ENCODE measurements around the gene KRTAP5-2. TPM values are rescaled to one million over a fixed set of nuclear protein-coding genes. Genes with fewer than 3 reads are reported as not detected.

Gene KRTAP5-2
- total and polyA plus RNA-seq, 2 experiments from 2014 or later: not detected

DNA sequence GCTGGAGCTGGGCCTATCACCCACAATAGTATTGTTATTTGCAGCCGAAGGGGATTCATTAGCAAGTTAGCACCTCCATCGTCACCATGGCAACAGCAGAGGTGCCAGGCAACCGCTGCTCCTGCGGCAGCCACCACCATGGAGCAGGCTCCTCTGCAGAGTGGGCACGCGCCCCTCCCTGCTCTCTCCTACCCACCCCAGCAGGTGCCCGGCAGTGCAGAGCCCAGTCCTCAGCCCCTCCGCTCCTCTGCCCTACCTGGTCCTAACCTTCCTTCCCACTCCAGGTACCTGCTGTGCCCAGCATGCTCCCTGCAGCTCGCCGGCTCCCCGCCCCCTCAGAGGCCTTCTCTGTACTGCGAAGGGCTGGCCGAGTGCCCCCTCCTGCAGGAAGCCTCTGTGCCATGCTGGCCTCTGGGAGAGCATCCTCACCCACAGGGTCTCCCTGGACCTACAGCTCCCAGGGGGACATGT, 29.6 kb downstream of the KRTAP5-2 start:
- Histone ChIP-seq H3K36me3 (ENCODE audit: low read depth) (no peaks in the 10 kb centered on the region), H3F3A (ENCODE audit: insufficient read depth) (no peaks in the 10 kb centered on the region), H2AFZ (no peak overlapping the region), H3K27me3 (replicated peaks; ENCODE audit: insufficient read depth) (peaks cover 17% of the 10 kb centered on the region), H3K27ac (no peak overlapping the region), H3K4me1 (ENCODE audit: insufficient read depth) (no peaks in the 10 kb centered on the region), H3K4me2 (ENCODE audit: unreplicated experiment) (no peak overlapping the region), H4K20me1 (ENCODE audit: insufficient read depth) (no peaks in the 10 kb centered on the region), H3K9me2 (ENCODE audit: insufficient read depth) (no peaks in the 10 kb centered on the region), H3K79me2 (ENCODE audit: insufficient read depth) (no peaks in the 10 kb centered on the region), H3K9ac (no peak overlapping the region), H3K9me3 (ENCODE audit: low read depth) (no peaks in the 10 kb centered on the region), H3K4me3 (no peak overlapping the region)
- in situ Hi-C loops (cut with MboI): no loop called here
- no peak for DNase-seq
- WGBS, 2 experiments (ENCODE audit: low coverage in 1 of 2, low lambda C conversion rate in 2 of 2, missing lambda C conversion rate in 2 of 2): 63 to 73% methylated on average over 11 to 13 of the region's 13 CpGs
- no peak for TF ChIP-seq EZH2 (IDR thresholded peaks at IDR 0.05; ENCODE audit: insufficient read depth, poor library complexity, severe bottlenecking)
- no peak for TF ChIP-seq EZH2phosphoT487 (IDR thresholded peaks at IDR 0.05; ENCODE audit: insufficient read depth, low read depth)

DNA sequence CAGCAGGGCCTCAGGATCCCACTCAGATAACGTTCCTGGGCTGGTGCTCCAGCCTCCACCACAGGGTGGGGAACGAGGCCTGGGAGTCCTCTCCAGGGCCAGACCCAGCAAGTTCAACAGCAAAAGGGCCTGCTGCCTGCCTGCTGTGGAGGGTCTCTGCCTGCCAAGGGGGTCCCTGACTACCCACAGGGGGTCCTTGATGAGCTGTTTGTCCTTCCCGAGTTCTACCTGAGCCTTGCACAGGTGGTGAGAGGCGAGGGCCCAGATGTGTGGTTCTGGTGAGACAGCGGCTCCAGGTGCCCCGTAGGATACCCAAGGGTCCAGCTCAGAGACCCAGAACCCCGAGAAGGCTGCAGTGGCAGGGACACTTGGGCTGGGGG, 30.4 kb downstream of the KRTAP5-2 start:
- Histone ChIP-seq H3K4me3 (no peak overlapping the region), H2AFZ (no peak overlapping the region), H3K36me3 (ENCODE audit: low read depth) (no peaks in the 10 kb centered on the region), H4K20me1 (ENCODE audit: insufficient read depth) (no peaks in the 10 kb centered on the region), H3K9me3 (ENCODE audit: low read depth) (no peaks in the 10 kb centered on the region), H3K4me1 (ENCODE audit: insufficient read depth) (no peaks in the 10 kb centered on the region), H3K4me2 (ENCODE audit: unreplicated experiment) (no peak overlapping the region), H3K27me3 (replicated peaks; ENCODE audit: insufficient read depth) (peaks cover 10% of the 10 kb centered on the region; the same call in 1 of the 2 replicates), H3K9ac (no peak overlapping the region), H3K27ac (no peak overlapping the region), H3F3A (ENCODE audit: insufficient read depth) (no peaks in the 10 kb centered on the region), H3K9me2 (ENCODE audit: insufficient read depth) (no peaks in the 10 kb centered on the region), H3K79me2 (ENCODE audit: insufficient read depth) (no peaks in the 10 kb centered on the region)
- DNase-seq: no peak
- TF ChIP-seq EZH2phosphoT487 (IDR thresholded peaks at IDR 0.05; ENCODE audit: insufficient read depth, low read depth) (no peak), EZH2 (IDR thresholded peaks at IDR 0.05; ENCODE audit: insufficient read depth, poor library complexity, severe bottlenecking) (no peak)
- in situ Hi-C loops (cut with MboI): no loop called here
- 47 to 57% methylated on average over 7 of the region's 7 CpGs for WGBS, 2 experiments (ENCODE audit: low coverage in 1 of 2, low lambda C conversion rate in 2 of 2, missing lambda C conversion rate in 2 of 2)

DNA sequence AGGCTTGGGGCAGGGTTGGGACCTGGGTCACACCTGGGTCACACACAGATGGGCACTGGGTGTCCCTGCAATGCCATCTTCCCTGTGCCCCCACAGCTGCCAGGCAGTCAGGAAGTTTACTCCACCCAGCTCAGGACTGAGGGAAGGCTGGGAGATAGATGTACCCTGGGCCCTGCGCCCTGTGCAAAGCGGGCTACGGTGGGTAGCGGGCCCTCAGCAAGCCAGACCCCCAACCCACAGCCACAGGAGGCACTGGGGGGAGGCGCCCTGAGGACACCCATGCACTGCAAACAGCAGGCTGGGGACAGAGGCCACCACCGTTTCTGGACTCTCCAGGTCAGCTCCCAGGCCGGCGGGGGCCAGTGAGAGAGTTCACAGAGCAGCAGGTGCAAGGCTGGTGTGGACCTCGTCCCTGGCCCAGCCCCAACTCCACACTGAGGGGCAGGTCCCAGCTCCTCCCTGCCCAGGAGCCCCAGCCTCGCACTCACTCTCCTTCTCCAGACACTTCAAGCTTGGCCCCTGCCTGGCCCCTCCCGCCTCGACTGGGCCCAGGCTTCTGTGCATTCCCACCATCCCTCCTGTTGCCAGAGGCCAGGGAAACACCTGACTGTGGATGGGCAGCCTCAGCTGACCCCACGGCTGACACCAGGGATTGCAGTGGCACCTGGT, 30.9 kb downstream of the KRTAP5-2 start:
- Histone ChIP-seq H2AFZ (no peak overlapping the region), H3K4me3 (no peak overlapping the region), H3K9ac (no peak overlapping the region), H3F3A (ENCODE audit: insufficient read depth) (no peaks in the 10 kb centered on the region), H3K4me2 (ENCODE audit: unreplicated experiment) (no peak overlapping the region), H3K27me3 (replicated peaks; ENCODE audit: insufficient read depth) (peaks cover 10% of the 10 kb centered on the region; the same call in 1 of the 2 replicates), H4K20me1 (ENCODE audit: insufficient read depth) (no peaks in the 10 kb centered on the region), H3K36me3 (ENCODE audit: low read depth) (no peaks in the 10 kb centered on the region), H3K79me2 (ENCODE audit: insufficient read depth) (no peaks in the 10 kb centered on the region), H3K27ac (no peak overlapping the region), H3K9me2 (ENCODE audit: insufficient read depth) (no peaks in the 10 kb centered on the region), H3K9me3 (ENCODE audit: low read depth) (no peaks in the 10 kb centered on the region), H3K4me1 (ENCODE audit: insufficient read depth) (no peaks in the 10 kb centered on the region)
- in situ Hi-C loops (cut with MboI): no loop called here
- 53 to 61% methylated on average over 13 of the region's 13 CpGs for WGBS, 2 experiments (ENCODE audit: low coverage in 1 of 2, low lambda C conversion rate in 2 of 2, missing lambda C conversion rate in 2 of 2)
- TF ChIP-seq EZH2phosphoT487 (IDR thresholded peaks at IDR 0.05; ENCODE audit: insufficient read depth, low read depth): no peak
- no peak for TF ChIP-seq EZH2 (IDR thresholded peaks at IDR 0.05; ENCODE audit: insufficient read depth, poor library complexity, severe bottlenecking)
- no peak for DNase-seq

GRCh38 chr11:1566381-1567051, 31.6 kb downstream of the KRTAP5-2 start:
- H3K9me2 ChIP-seq (ENCODE audit: insufficient read depth): no peaks in the 10 kb centered on the region
- in situ Hi-C loops (cut with MboI): no loop called here
- H3F3A ChIP-seq (ENCODE audit: insufficient read depth): no peaks in the 10 kb centered on the region
- H3K4me2 ChIP-seq (ENCODE audit: unreplicated experiment): no peak overlapping the region
- DNase-seq: no peak
- H3K79me2 ChIP-seq (ENCODE audit: insufficient read depth): no peaks in the 10 kb centered on the region
- H3K4me3 ChIP-seq: no peak overlapping the region
- TF ChIP-seq EZH2phosphoT487 (IDR thresholded peaks at IDR 0.05; ENCODE audit: insufficient read depth, low read depth) (no peak), EZH2 (IDR thresholded peaks at IDR 0.05; ENCODE audit: insufficient read depth, poor library complexity, severe bottlenecking) (no peak)
- no peak overlapping the region for H3K27ac ChIP-seq
- H3K27me3 ChIP-seq (replicated peaks; ENCODE audit: insufficient read depth): peaks cover 10% of the 10 kb centered on the region; the same call in 1 of the 2 replicates
- WGBS, 2 experiments (ENCODE audit: low coverage in 1 of 2, low lambda C conversion rate in 2 of 2, missing lambda C conversion rate in 2 of 2): 69 to 70% methylated on average over 18 of the region's 20 CpGs
- H2AFZ ChIP-seq: no peak overlapping the region
- no peaks in the 10 kb centered on the region for H3K36me3 ChIP-seq (ENCODE audit: low read depth)
- H4K20me1 ChIP-seq (ENCODE audit: insufficient read depth): no peaks in the 10 kb centered on the region
- no peak overlapping the region for H3K9ac ChIP-seq
- no peaks in the 10 kb centered on the region for H3K9me3 ChIP-seq (ENCODE audit: low read depth)
- H3K4me1 ChIP-seq (ENCODE audit: insufficient read depth): no peaks in the 10 kb centered on the region
